GM18508 (cell line): ENCODE results near the gene XRCC3.
"Not testable (repeated sequence)": the region's sequence is repeated elsewhere in the genome, so short reads cannot be mapped to it uniquely, and the experiment has no call there.

Experiments
- ATAC-seq: cut with Tn5 transposase; IDR thresholded peaks from one replicate; pipeline ENCODE4 v1.9.1; 2021; ENCODE audit warnings: moderate number of reproducible peaks; ENCODE audit not compliant: insufficient read depth, unreplicated experiment

Gene XRCC3

DNA sequence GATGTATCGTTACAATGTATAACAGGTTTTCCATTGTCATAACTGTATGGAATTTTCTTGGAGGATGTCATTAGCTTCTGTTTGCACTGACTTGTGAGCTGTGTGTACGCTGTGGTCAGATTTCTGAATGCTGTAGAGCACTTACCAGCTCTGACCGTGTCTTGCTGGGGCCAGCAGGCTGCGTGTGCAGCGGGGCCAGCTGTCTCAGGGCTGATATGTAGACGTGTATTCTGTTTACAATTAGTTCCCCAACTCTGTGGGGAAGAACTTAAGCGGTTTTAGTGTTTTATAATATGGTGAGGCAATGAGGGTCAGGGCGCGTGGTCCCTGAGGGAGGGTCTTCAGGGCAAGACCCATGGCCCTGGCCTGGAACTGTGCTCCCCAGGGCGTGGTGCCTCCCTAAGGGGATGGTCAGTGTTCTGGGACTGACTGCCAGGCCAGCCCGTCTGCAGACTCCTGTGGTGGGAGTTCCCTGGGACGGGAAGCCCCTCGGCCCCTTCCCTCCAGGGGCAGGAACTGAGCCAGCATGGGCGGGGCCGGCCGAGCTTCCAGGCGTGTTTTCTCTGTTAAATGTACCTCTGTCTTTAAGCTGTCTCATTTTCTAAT lies 18.7 kb downstream of the XRCC3 start:
- no peak for ATAC-seq

DNA sequence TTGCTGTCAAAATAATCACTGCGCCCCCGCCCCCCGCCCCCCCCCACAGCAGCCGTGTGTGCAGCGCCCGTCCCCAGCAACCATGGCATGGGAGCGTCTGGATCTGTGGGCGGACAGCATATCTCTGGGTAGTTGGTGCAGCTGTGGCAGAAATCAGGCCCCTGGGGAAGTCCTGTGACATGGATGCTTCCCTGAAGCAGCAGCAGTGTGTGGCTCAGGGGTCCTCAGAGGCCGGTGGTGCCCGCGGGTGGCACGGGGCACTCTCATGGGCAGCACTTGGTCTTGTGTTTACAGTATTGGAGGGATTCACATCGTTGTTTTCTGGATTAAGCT lies 19.2 kb downstream of the XRCC3 start:
- no peak for ATAC-seq

DNA sequence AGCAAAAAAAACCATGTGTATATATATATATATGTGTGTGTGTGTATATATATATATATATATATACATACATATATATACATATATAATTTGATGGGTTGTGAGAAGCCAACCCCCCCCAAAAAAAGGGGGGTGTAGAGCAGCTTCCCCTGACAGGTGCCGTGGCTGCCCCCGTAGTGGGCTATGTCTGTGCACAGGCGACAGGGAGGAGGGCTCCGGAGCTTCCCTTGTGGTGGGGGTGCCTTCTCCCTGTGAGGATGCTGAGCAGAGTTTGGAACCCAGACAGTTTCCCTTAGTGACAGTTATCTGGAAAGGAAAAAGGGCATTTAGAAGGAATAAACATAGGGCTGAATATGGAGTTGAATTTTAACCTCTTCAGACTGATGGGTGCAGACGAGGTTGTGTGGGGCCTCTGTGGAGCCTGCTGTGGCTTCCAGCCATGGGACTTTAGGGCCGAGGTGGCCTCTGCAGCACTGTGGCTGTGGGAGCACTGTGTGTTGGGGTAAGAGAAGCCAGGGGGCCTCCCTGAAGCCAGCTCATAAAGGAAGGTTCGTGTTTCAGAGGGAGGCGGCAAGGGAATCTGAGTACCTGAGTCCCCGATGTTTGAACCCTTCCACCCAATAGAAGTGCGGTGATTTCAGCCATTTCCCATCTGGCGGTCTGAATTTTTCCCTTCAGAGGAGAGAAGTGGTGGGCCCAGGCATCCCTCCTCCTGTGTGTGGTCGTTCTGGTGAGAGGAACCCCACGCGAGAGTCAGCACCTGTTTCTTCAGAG lies 19.8 kb downstream of the XRCC3 start:
- ATAC-seq = no peak

DNA sequence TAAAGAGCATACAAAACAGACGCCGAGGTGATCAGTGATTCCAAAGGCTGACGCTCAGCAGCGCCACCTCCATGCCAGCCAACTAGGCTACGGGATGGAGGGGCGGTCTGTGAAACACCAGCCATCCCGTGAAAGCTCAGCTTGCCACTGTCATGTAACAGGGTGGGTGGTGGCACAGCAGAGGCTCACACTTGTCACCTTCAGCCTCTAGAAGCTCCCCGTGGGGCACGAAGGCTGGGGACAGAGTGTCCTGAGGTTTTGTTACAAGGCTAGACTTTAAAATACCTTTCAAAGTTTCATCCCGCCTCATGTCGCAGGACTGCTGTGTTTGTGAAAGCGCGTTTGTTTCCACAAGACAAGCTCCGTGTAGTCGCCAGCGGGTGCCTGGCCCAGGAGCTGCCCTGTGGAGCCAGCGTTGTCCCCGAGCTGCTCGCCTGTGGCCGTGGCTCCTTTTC lies 20.7 kb downstream of the XRCC3 start:
- no peak for ATAC-seq

DNA sequence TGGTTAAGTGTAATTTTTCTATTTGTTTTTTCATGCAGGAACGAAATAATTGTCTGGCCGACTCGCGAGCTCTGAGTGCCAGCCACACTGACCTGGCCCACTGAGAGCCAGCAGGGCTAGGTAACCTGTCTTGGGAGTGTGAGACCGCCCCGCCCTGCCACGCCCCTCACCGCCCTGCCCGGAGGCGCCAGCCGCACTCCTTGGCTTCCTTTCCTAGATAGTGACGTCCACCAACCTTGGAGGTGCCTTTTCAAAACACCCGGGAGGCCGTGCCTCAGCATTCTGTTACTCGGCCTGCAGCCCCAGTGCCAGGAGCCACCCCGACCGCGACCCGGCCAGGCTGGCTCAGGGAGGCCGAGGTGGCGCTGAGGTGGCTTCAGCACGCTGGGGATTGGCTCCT lies 21.7 kb downstream of the XRCC3 start:
- no peak for ATAC-seq

DNA sequence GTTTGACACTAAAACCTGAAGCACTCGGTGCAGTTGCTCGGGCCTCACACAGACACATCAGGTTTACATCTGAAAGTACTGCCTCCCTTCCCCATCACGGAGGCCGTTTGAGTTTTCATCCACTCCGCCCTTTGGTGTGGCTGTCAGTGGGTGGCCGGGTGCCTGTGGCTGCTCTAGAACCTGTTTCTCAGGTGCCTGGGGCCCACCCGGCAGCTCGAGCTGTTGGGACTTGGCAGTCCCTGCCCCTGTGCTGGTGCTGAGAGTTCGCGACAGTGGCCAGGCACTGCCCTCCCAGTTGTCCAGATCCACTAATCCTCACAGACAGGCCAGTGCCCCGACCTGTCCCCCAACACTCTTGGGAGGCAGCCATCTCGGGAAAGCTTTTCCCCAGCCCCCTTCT lies 22.4 kb downstream of the XRCC3 start:
- ATAC-seq = no peak

DNA sequence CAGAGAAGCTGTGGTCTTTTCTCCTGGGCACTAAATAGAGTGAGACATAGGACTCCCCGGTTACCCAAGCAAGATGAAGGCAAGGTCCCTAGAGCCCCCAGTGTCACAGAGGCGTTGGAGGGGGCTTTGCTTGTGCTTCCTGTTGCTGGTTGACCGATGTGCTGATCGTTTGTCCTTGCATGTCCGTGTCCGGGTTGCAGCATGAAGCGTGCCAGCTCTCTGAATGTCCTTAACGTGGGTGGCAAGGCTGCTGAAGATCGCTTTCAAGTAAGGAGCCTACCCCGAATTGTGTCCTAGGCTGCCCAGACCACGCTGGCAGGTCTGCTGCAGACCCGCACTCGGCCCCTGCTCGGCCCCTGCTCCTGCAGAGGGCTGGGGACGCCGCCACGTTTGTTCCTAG lies 23.1 kb downstream of the XRCC3 start:
- no peak for ATAC-seq

DNA sequence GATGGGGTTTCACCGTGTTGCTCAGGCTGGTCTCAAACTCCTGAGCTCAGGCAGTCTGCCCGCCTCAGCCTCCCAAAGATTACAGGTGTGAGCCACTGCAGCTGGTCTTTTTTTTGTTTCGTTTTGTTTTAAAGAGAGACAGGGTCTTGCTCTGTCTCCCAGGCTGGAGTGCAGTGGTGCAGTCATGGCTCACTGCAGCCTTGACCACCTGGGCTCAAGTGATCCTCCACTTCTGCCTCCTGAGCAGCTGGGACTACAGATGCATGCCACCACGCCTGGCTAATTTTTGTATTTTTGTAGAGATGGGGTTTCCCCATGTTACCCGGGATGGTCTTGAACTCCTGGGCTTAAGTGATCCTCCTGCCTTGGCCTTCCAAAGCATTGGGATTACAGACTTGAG lies 23.6 kb downstream of the XRCC3 start:
- not testable (repeated sequence) for ATAC-seq

DNA sequence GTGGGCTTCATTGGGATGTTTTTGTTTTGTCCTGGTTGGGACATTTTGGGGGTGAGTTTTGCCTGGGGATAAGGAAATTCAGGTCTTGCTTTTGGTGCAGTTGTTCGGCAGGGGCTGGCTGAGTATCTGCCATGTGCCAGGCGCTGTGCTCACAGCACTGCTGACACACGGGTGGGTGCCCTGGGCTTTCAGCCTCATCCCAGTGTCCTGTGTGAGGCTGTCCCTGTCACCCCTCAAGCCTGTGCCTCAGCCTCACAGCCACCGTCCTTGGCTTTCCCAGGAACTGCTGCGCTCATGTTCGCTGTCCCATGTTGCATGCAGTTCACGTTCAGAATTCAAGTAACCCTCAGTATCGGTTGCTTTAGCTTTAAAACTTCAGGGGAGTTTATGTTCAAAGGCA lies 24.9 kb downstream of the XRCC3 start:
- no peak for ATAC-seq

DNA sequence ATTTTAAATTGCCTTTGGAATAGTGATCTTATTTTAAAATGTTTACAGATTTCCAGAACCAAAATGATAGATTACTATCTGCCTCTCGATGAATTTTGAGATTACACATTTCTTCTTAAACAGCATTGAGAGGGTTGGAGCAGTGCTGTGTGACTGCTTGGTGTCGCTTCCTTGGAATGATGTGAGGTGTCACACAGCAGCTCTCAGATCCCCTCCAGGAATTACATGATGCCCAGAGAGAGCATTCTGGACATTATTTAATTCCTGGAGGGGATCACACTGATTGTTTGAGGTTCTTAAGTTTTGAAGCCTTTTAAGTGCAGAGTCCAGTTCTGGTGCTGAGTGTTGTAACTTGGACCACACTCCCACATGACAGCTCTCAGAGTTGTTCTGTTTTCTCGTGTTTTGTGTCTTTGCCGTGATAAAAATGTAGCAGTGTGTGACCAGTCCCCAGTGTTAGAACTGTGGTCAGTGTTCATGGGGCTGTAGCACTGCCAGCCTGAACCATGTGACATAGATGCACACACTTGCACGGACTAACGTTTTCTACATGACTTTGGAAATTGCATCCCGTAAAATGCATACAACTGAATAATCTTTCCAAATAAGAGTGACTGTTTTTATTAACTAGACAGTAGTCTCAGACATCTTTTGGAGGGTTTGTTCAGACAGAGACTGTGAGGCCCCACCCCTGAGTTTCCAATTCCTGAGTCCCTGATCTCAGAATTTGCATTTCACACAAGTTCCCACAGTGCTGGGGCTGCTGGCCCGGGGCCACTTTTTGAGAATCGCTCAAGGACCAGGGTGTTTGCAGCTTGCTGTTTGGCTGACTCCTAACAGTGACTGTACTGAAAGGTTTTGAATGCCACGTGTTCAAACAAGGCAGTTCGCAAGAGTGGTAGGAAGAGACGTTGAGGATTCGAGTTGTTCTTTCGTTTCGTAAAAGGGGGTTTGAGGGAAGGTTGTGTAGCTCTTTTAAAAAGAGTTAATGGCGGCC lies 26.0 kb downstream of the XRCC3 start:
- no peak for ATAC-seq

DNA sequence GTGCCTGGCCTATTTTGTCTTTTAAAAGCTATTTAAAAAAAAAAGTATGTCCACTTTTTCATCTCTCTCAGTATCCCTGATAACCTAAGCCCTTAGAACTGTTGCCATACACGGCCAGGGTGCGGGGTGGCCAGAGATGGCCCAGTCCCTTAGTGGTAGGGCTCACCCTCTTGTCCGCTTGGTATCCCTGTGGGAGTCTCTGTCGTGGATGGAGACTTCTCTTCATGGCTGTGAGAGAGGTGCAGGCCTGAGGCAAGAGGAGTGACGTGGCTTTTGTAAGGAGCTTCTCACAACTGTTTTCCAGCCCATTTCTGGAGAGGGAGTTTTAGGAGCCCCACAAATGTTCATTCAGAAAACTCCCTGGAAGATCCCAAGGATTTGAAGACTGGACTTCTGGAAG lies 26.8 kb downstream of the XRCC3 start:
- no peak for ATAC-seq

DNA sequence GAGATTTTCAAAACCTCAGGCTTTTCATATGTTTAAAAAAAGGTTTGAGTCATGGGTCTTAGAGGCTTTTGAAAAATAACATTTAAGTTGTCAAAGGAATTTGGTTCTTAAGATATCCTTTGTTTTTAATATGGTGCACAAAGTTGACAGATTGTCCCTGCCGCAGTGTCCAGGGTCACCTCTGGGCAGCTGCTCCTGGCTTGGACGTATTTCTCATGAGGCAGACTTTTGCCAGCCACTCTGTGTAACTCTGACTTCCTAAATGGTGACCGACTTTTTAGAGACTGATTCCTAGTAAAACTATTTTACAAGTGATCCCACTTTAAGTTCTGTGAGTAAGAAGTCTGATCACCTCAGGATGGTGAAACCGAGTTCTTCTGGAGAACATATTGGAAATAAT lies 27.5 kb downstream of the XRCC3 start:
- no peak for ATAC-seq

DNA sequence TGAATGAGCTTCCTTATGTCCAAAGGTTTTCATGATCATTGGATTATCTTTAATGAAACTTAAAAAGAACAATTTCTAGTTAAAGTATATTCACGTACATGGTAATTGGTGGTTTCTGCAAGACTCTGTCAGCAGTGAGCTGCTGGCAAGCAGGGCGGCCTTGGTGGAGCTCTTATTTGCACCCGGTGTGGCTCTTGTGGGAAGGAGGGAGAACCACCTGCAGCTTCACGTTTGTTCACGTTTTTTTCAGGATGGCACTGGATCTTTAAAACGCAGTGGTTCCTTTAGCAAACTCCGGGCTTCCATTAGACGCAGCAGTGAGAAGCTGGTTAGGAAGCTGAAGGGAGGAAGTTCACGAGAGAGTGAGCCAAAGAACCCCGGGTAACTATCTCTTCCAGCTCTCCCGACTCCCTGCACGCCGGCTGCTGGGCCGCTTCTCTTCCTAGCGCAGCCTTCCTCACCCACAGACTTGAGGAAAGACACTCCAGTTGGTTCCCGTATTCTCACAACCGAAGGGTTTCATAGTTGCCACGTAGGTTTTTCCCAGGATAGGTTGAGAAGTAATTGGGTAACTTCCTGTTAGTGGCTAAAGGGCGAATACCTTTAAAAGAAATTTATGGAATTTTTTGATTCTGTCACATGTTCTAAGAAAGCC lies 28.3 kb downstream of the XRCC3 start:
- ATAC-seq = no peak

DNA sequence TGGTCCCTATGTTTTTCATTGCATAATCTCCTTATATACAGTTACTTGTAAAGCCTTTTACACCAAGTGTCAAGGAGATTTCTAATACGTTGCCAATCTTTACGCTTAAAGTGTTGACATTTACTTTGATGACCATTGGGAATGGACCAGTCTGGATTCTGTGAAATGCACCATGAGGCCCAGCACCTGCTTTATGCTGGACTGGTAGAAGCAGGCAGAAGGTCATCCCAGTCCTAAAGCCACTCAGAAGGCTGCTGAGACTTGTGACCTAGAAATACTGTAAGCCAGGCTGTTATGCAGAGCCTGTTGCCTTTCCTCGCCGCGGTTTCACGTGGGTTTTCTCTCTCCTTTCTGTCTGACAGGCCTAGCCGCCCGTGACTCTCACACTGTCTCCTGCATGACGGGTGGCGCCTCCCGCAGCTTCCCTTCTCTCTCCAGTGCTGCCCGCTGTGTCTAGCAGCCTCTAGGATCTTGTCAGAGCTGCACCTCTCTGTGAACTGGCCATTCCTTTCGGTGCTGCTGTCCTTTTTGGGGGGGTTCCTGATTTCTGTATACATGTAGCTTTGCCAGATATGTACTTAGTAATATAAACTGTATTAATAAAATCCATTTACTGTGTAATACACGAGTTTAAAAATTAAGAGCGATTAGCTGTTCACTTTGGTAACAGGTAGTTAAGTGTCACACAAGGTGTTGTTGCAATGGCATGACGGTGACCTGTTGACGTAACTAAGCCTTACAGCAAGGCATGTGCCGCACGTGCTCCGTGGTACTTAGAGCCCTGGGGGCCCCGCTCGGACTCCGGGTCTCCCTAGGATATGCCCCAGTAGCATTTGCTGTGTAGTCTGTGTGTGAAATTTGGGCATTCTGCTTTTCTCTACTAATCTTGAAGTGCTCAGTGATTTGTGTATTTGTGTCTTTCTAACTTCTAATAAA lies 29.7 kb downstream of the XRCC3 start:
- no peak for ATAC-seq

DNA sequence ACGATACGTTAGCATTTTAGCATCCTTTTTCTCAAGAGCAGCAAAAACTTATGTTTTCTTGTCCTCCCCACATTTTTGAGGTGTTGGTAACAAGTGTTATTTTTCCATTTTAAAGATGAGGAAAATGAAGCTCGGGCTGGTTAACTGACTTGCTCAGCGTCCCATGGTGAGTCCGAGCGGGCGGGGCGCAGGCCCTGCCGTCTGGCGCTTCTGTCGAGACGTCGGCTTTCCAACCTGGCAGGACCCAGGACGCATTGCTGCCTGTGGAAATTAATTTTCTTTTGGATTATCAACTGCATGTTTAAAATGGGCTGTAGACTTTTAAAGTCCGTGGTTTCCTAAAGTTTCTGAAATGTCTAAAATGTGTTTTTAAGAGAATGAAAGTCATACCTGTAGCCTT lies 30.4 kb downstream of the XRCC3 start:
- no peak for ATAC-seq

DNA sequence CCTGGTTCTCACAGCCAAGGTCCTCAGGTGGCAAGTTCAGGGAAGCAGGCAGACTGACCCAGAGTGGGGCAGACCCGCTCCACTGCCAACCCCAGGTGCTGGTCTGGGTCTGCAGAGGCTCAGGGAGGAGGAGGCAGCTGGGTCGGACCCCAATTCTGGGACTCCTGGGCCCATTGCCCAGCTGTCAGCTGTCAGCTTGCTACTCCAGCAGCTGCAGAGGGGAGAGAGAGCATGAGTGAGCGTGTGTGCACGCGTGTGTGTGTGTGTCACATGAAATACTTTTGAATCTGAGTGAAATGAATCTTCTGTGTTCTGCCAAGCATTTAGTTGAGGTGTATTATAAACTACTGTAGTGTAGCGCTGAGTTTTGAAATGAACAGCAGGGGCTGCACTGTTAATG lies 30.8 kb downstream of the XRCC3 start:
- no peak for ATAC-seq

DNA sequence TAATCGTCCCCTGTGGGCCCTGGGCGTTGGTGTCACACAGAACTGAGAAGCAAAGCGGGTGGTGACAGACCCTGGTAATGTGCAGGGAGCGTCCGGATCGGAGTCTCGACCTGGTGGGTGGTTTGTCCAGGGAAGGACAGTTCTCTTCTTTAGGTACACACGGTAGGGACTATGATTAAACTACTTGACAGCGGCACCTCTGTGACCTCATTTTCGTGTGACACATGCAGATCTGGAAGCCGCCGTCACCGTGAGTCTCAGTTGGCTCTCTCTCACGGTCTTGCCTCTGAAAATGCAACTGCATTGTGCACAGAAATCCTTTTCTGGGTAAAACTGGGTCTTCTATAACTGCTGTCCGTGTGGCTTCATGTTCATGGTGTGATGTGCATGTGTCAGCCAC lies 32.1 kb downstream of the XRCC3 start:
- no peak for ATAC-seq

DNA sequence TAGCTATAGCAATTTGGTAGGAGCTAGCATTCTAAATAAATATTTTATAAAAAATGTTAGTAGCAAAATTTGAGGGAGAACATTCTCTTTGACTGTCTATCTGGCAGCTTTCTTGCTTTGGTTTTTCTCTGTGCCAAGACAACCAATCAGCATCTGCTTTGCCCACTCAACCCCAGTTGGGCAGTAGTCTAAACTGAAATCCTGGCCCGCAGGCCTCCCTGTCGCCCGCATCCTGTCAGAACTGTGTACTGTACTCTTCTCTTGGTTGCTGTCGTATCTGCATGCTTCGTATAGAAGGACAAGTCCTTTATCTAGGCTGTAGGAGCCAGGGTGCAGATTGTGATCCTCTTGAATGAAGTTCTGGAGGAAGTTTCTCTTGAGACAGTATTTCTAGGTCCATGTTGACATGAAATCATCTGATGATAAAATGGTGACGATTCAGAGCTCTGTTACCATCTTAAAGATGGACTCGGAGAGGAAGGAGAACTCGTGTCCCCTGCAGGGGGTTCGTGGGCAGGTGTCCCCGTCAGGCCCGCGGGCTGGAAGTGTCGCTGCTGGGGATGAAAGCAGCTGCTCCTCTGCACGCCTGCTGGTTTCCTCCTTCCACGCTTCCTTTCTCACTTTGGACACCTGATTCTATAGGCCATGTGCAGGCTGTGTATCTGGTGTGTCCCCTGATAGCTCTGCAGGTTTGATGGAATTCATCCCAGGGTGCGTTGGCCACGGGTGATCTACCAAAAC lies 34.6 kb downstream of the XRCC3 start:
- ATAC-seq = no peak

DNA sequence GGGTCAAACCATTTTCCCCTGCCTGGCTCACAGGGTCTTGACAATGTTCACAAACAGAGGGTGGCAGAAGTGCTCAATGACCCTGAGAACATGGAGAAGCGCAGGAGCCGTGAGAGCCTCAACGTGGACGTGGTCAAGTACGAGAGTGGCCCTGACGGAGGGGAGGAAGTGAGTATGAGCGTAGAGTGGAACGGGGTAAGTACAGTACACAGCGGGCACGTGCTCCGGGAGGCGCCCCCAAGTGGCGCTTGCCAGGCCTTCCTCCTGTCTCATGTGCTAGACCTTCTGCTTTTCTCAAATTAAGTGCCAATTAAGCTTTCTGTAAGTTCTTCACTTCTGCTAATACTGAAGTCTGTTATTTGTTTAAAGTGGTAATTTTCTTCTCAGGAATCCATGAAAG lies 35.9 kb downstream of the XRCC3 start:
- ATAC-seq = no peak
